Stimulated activated effector memory CD8-positive, alpha-beta T cell treated with anti-CD3 and anti-CD28 coated beads, Interleukin-12 subunit alpha, Interleukin-12 subunit beta, amount 100 ng/mL, for 72 hours (primary cell): ENCODE results near the gene RAB35.
A peak's percentile ranks its signal among the peaks of the same experiment; 100 is the strongest.

Experiments used
- ATAC-seq: fragments of 150-1000 bp; cut with Tn5 transposase; 2 replicates; pipeline ENCODE4 v1.10.0; 2021
- DNase-seq, 2 donors: peaks; one replicate each; pipeline ENCODE4 v3.0.0; 2021 to 2022; ENCODE audit warnings: low spot score in 2 of 2
- H3K27ac Mint-ChIP-seq: one replicate; pipeline ENCODE4 v1.8.0; 2022; ENCODE audit warnings: mild to moderate bottlenecking, mixed read lengths
- H3K36me3 Mint-ChIP-seq: one replicate; pipeline ENCODE4 v1.8.0; 2022; ENCODE audit warnings: mild to moderate bottlenecking, mixed read lengths
- H3K4me1 Mint-ChIP-seq: one replicate; pipeline ENCODE4 v1.8.0; 2022; ENCODE audit warnings: mixed read lengths
- H3K4me3 Mint-ChIP-seq: one replicate; pipeline ENCODE4 v1.8.0; 2022; ENCODE audit warnings: mild to moderate bottlenecking, mixed read lengths
- H3K9me3 Mint-ChIP-seq: one replicate; pipeline ENCODE4 v1.8.0; 2022; ENCODE audit warnings: mixed read lengths

Gene RAB35

GRCh38 chr12:120116441-120116791 is at the start of gene RAB35:
RAB35 (minus strand) TSS chr12:120116753; CDS start chr12:120116650, 103 bp downstream.
- Mint-ChIP-seq H3K36me3 (peaks cover 67% of the 10 kb centered on the region), H3K4me3 (peak within 1 kb of the TSS; percentile 70), H3K9me3 (no peaks in the 10 kb centered on the region), H3K27ac (peak within 1 kb of the TSS; percentile 95), H3K4me1 (peaks cover 81% of the 10 kb centered on the region)
- DNase-seq (no peak), ATAC-seq (no peak)

- ATAC-seq (no peak), DNase-seq (no peak)
- Mint-ChIP-seq H3K27ac (no peak overlapping the region), H3K4me3 (no peak overlapping the region), H3K4me1 (peaks cover 10% of the 10 kb centered on the region), H3K36me3 (peaks cover 99% of the 10 kb centered on the region), H3K9me3 (no peaks in the 10 kb centered on the region)
These were observed 47.7 kb upstream of the RAB35 start for GRCh38 chr12:120164293-120164692.

GRCh38 chr12:120162763-120163162 is 46.2 kb upstream of the RAB35 start:
- peak overlapping the region; percentile 50 for H3K27ac Mint-ChIP-seq
- H3K9me3 Mint-ChIP-seq = no peaks in the 10 kb centered on the region
- H3K4me1 Mint-ChIP-seq = peaks cover 9% of the 10 kb centered on the region
- ATAC-seq = no peak
- no peak overlapping the region for H3K4me3 Mint-ChIP-seq
- H3K36me3 Mint-ChIP-seq = peaks cover 99% of the 10 kb centered on the region
- no peak for DNase-seq

- Mint-ChIP-seq H3K9me3 (no peaks in the 10 kb centered on the region), H3K27ac (peak overlapping the region; percentile 85), H3K36me3 (peaks cover 99% of the 10 kb centered on the region), H3K4me1 (peaks cover 18% of the 10 kb centered on the region), H3K4me3 (no peak overlapping the region)
- DNase-seq (no peak), ATAC-seq (no peak)
These were observed 45.3 kb upstream of the RAB35 start for GRCh38 chr12:120161852-120162251.

GRCh38 chr12:120159509-120160237 is 43.1 kb upstream of the RAB35 start:
- Mint-ChIP-seq H3K36me3 (peaks cover 99% of the 10 kb centered on the region), H3K4me1 (peaks cover 25% of the 10 kb centered on the region), H3K9me3 (no peaks in the 10 kb centered on the region), H3K4me3 (no peak overlapping the region), H3K27ac (peak overlapping the region; percentile 85)
- DNase-seq = no peak
- no peak for ATAC-seq

- no peak overlapping the region for H3K4me3 Mint-ChIP-seq
- peaks cover 99% of the 10 kb centered on the region for H3K36me3 Mint-ChIP-seq
- no peak for DNase-seq
- H3K4me1 Mint-ChIP-seq = peaks cover 25% of the 10 kb centered on the region
- no peak for ATAC-seq
- no peaks in the 10 kb centered on the region for H3K9me3 Mint-ChIP-seq
- H3K27ac Mint-ChIP-seq = peak overlapping the region; percentile 60
These were observed 41.8 kb upstream of the RAB35 start for GRCh38 chr12:120158351-120158750.

- DNase-seq = no peak
- Mint-ChIP-seq H3K9me3 (no peaks in the 10 kb centered on the region), H3K36me3 (peaks cover 99% of the 10 kb centered on the region), H3K27ac (peak overlapping the region; percentile 60), H3K4me3 (no peak overlapping the region), H3K4me1 (peaks cover 25% of the 10 kb centered on the region)
- ATAC-seq = no peak
These were observed 41.1 kb upstream of the RAB35 start for GRCh38 chr12:120157678-120158077.

- Mint-ChIP-seq H3K4me1 (peaks cover 25% of the 10 kb centered on the region), H3K9me3 (no peaks in the 10 kb centered on the region), H3K27ac (peak overlapping the region; percentile 83), H3K36me3 (peaks cover 100% of the 10 kb centered on the region), H3K4me3 (peak overlapping the region; percentile 28)
- ATAC-seq = peak; percentile 83
- no peak for DNase-seq
These were observed 40.0 kb upstream of the RAB35 start for GRCh38 chr12:120156315-120157259.

GRCh38 chr12:120155072-120155471 is 38.5 kb upstream of the RAB35 start:
- H3K4me3 Mint-ChIP-seq = no peak overlapping the region
- no peak for ATAC-seq
- DNase-seq = no peak
- H3K9me3 Mint-ChIP-seq = no peaks in the 10 kb centered on the region
- no peak overlapping the region for H3K27ac Mint-ChIP-seq
- H3K4me1 Mint-ChIP-seq = peaks cover 20% of the 10 kb centered on the region
- H3K36me3 Mint-ChIP-seq = peaks cover 100% of the 10 kb centered on the region

GRCh38 chr12:120150919-120151525 is 34.5 kb upstream of the RAB35 start:
- Mint-ChIP-seq H3K36me3 (peaks cover 100% of the 10 kb centered on the region), H3K9me3 (no peaks in the 10 kb centered on the region), H3K4me1 (no peaks in the 10 kb centered on the region), H3K4me3 (no peak overlapping the region), H3K27ac (no peak overlapping the region)
- ATAC-seq (no peak), DNase-seq (no peak)

- no peak for ATAC-seq
- Mint-ChIP-seq H3K4me3 (no peak overlapping the region), H3K4me1 (no peaks in the 10 kb centered on the region), H3K36me3 (peaks cover 100% of the 10 kb centered on the region), H3K9me3 (no peaks in the 10 kb centered on the region), H3K27ac (peak overlapping the region; percentile 71)
- DNase-seq = no peak
These were observed 31.5 kb upstream of the RAB35 start for GRCh38 chr12:120148011-120148410.

- H3K9me3 Mint-ChIP-seq = no peaks in the 10 kb centered on the region
- H3K4me1 Mint-ChIP-seq = no peaks in the 10 kb centered on the region
- no peak overlapping the region for H3K4me3 Mint-ChIP-seq
- no peak for DNase-seq
- H3K36me3 Mint-ChIP-seq = peaks cover 100% of the 10 kb centered on the region
- no peak overlapping the region for H3K27ac Mint-ChIP-seq
- no peak for ATAC-seq
These were observed 28.6 kb upstream of the RAB35 start for GRCh38 chr12:120145164-120145563.

GRCh38 chr12:120144215-120144614 is 27.7 kb upstream of the RAB35 start:
- no peak for DNase-seq
- H3K4me3 Mint-ChIP-seq = no peak overlapping the region
- H3K4me1 Mint-ChIP-seq = no peaks in the 10 kb centered on the region
- no peak for ATAC-seq
- H3K27ac Mint-ChIP-seq = no peak overlapping the region
- H3K9me3 Mint-ChIP-seq = no peaks in the 10 kb centered on the region
- peaks cover 100% of the 10 kb centered on the region for H3K36me3 Mint-ChIP-seq

GRCh38 chr12:120142231-120142877 is 25.8 kb upstream of the RAB35 start:
- Mint-ChIP-seq H3K4me1 (no peaks in the 10 kb centered on the region), H3K4me3 (no peak overlapping the region), H3K9me3 (no peaks in the 10 kb centered on the region), H3K36me3 (peaks cover 100% of the 10 kb centered on the region), H3K27ac (no peak overlapping the region)
- DNase-seq (no peak), ATAC-seq (no peak)

- Mint-ChIP-seq H3K27ac (peak overlapping the region; percentile 37), H3K9me3 (no peaks in the 10 kb centered on the region), H3K4me3 (no peak overlapping the region), H3K36me3 (peaks cover 100% of the 10 kb centered on the region), H3K4me1 (no peaks in the 10 kb centered on the region)
- no peak for DNase-seq
- ATAC-seq = no peak
These were observed 24.8 kb upstream of the RAB35 start for GRCh38 chr12:120141336-120141735.
